Measurements from ENCODE around the gene SIGLEC15.

DNA sequence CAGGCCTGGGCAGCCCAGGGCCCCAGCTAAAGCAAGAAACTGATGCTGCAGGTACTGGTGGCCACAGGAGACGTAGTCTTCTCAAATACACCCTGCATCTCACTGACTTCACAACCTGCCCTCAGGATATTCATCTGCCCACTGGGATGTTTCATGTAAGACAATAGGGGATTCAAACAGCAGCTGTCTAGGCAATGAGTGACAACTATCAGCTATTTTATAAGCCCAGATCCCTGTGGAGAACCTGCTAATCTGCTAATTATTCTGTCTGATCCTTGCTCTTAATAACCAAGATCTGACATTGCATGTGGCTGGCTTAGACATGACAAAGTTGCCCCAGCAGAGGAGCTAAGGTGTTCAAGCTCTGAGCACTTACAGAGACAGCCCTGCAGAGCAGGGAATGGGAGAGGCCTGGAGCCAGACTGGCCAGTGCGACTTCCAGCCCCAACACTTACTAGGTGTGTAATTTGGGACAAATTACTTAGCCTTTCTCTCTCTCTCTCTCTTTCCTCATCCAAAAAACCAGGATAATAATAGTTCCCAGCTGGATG lies 28.6 kb downstream of the SIGLEC15 start:
- TF ChIP-seq, protein P1, sequence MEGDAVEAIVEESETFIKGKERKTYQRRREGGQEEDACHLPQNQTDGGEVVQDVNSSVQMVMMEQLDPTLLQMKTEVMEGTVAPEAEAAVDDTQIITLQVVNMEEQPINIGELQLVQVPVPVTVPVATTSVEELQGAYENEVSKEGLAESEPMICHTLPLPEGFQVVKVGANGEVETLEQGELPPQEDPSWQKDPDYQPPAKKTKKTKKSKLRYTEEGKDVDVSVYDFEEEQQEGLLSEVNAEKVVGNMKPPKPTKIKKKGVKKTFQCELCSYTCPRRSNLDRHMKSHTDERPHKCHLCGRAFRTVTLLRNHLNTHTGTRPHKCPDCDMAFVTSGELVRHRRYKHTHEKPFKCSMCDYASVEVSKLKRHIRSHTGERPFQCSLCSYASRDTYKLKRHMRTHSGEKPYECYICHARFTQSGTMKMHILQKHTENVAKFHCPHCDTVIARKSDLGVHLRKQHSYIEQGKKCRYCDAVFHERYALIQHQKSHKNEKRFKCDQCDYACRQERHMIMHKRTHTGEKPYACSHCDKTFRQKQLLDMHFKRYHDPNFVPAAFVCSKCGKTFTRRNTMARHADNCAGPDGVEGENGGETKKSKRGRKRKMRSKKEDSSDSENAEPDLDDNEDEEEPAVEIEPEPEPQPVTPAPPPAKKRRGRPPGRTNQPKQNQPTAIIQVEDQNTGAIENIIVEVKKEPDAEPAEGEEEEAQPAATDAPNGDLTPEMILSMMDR (IDR thresholded peaks at IDR 0.05; ENCODE audit: low read length), result no peak
- no peak for TF ChIP-seq EZH2 (optimal IDR thresholded peaks at IDR 0.05; ENCODE audit: low read depth, low read length)
